ENCODE data around the gene RASA4B. TPM values are rescaled to one million over a fixed set of nuclear protein-coding genes. Genes with fewer than 3 reads are reported as not detected.
"Not testable (repeated sequence)": the region's sequence is repeated elsewhere in the genome, so short reads cannot be mapped to it uniquely, and the experiment has no call there.

RASA4B gene
- total and polyA plus RNA-seq, 2 of the 4 experiments (the other 2 are of a cell fraction): 1.8 to 7.7 TPM

- BruUV-seq (replicated peaks); H2AK9ac ChIP-seq (replicated peaks; ENCODE audit: low read depth, low read length, poor library complexity); H2BK5ac ChIP-seq (ENCODE audit: low read depth, low read length, poor library complexity, severe bottlenecking); H3K4ac ChIP-seq (ENCODE audit: low read depth, low read length); H4K91ac ChIP-seq (ENCODE audit: insufficient read depth, low read depth, low read length); H4K5ac ChIP-seq (ENCODE audit: low read depth, low read length); H3K4me3 ChIP-seq (ENCODE audit: insufficient read depth, low read depth, low read length); H3K36me3 ChIP-seq (ENCODE audit: control insufficient read depth, insufficient read depth, low read length); H4K8ac ChIP-seq (ENCODE audit: low read depth in 2 of 2, low read length in 2 of 2); H3K4me2 ChIP-seq (ENCODE audit: low read depth, low read length); H2AK5ac ChIP-seq (ENCODE audit: low read depth, low read length); H3K27me3 ChIP-seq (ENCODE audit: control insufficient read depth, insufficient read depth, low read length); H3K9me1 ChIP-seq (ENCODE audit: insufficient read depth, low read length); H3K9ac ChIP-seq (ENCODE audit: low read depth, low read length); POLR2A ChIA-PET (ENCODE audit: unreplicated experiment); H2BK15ac ChIP-seq (ENCODE audit: low read depth, low read length); H2AFZ ChIP-seq (replicated peaks; ENCODE audit: low read length, poor library complexity); dilution Hi-C loops (cut with HindIII; ENCODE audit: low sequenced_read_pairs, unreplicated experiment); H3K79me1 ChIP-seq (ENCODE audit: low read depth in 1 of 2, low read length in 2 of 2); H3K18ac ChIP-seq (ENCODE audit: low read depth, low read length); H3K9me3 ChIP-seq (ENCODE audit: control insufficient read depth, insufficient read depth, low read length); H2BK20ac ChIP-seq (ENCODE audit: low read depth, low read length); H3K4me1 ChIP-seq (ENCODE audit: control insufficient read depth, insufficient read depth, low read length); H3K27ac ChIP-seq (ENCODE audit: insufficient read depth, low read length); CTCF ChIA-PET; intact Hi-C loops (cut with micrococcal nuclease); H3K56ac ChIP-seq (ENCODE audit: extremely low read depth, insufficient read depth, low read length); H2BK120ac ChIP-seq (ENCODE audit: low read depth, low read length); in situ Hi-C loops (cut with MboI; ENCODE audit: low sequenced_read_pairs); H3K23ac ChIP-seq (ENCODE audit: low read depth, low read length); DNase-seq; H3K14ac ChIP-seq (replicated peaks; ENCODE audit: low read depth, low read length); H4K20me1 ChIP-seq (ENCODE audit: insufficient read depth, low read length): not testable (repeated sequence)
- WGBS, 2 experiments (ENCODE audit: extremely low coverage in 2 of 2, insufficient read length in 1 of 2): no CpG with 5 or more reads among the region's 6 CpGs
- ATAC-seq (ENCODE audit: low read depth): peak; percentile 78
These were observed 28.8 kb upstream of the RASA4B start for GRCh38 chr7:102546353-102546752.

GRCh38 chr7:102545288-102545687 is 27.7 kb upstream of the RASA4B start:
- in situ Hi-C loops (cut with MboI; ENCODE audit: low sequenced_read_pairs); CTCF ChIA-PET; H3K4me1 ChIP-seq (ENCODE audit: control insufficient read depth, insufficient read depth, low read length); H3K14ac ChIP-seq (replicated peaks; ENCODE audit: low read depth, low read length); H4K8ac ChIP-seq (ENCODE audit: low read depth in 2 of 2, low read length in 2 of 2); H2AK9ac ChIP-seq (replicated peaks; ENCODE audit: low read depth, low read length, poor library complexity); intact Hi-C loops (cut with micrococcal nuclease); H2AK5ac ChIP-seq (ENCODE audit: low read depth, low read length); H2AFZ ChIP-seq (replicated peaks; ENCODE audit: low read length, poor library complexity); H4K5ac ChIP-seq (ENCODE audit: low read depth, low read length); H2BK5ac ChIP-seq (ENCODE audit: low read depth, low read length, poor library complexity, severe bottlenecking); H4K20me1 ChIP-seq (ENCODE audit: insufficient read depth, low read length); DNase-seq; ATAC-seq (ENCODE audit: low read depth); BruUV-seq (replicated peaks); H3K4me2 ChIP-seq (ENCODE audit: low read depth, low read length); H3K9me1 ChIP-seq (ENCODE audit: insufficient read depth, low read length); POLR2A ChIA-PET (ENCODE audit: unreplicated experiment); H3K79me1 ChIP-seq (ENCODE audit: low read depth in 1 of 2, low read length in 2 of 2); dilution Hi-C loops (cut with HindIII; ENCODE audit: low sequenced_read_pairs, unreplicated experiment); H3K27ac ChIP-seq (ENCODE audit: insufficient read depth, low read length); H3K4me3 ChIP-seq (ENCODE audit: insufficient read depth, low read depth, low read length); H2BK20ac ChIP-seq (ENCODE audit: low read depth, low read length); H3K56ac ChIP-seq (ENCODE audit: extremely low read depth, insufficient read depth, low read length); H3K9me3 ChIP-seq (ENCODE audit: control insufficient read depth, insufficient read depth, low read length); H4K91ac ChIP-seq (ENCODE audit: insufficient read depth, low read depth, low read length); H3K18ac ChIP-seq (ENCODE audit: low read depth, low read length); H2BK15ac ChIP-seq (ENCODE audit: low read depth, low read length); H3K23ac ChIP-seq (ENCODE audit: low read depth, low read length); H3K4ac ChIP-seq (ENCODE audit: low read depth, low read length); H3K36me3 ChIP-seq (ENCODE audit: control insufficient read depth, insufficient read depth, low read length); H3K27me3 ChIP-seq (ENCODE audit: control insufficient read depth, insufficient read depth, low read length); H3K9ac ChIP-seq (ENCODE audit: low read depth, low read length); H2BK120ac ChIP-seq (ENCODE audit: low read depth, low read length): not testable (repeated sequence)
- no CpG with 5 or more reads among the region's 12 CpGs for WGBS, 2 experiments (ENCODE audit: extremely low coverage in 2 of 2, insufficient read length in 1 of 2)
